GM18861 (cell line): ENCODE data around the gene CIC.
"Not testable (repeated sequence)": the region's sequence is repeated elsewhere in the genome, so short reads cannot be mapped to it uniquely, and the experiment has no call there.

Source experiments
- ATAC-seq: cut with Tn5 transposase; IDR thresholded peaks from one replicate; pipeline ENCODE4 v1.9.1; 2021; ENCODE audit not compliant: unreplicated experiment

The CIC gene

DNA sequence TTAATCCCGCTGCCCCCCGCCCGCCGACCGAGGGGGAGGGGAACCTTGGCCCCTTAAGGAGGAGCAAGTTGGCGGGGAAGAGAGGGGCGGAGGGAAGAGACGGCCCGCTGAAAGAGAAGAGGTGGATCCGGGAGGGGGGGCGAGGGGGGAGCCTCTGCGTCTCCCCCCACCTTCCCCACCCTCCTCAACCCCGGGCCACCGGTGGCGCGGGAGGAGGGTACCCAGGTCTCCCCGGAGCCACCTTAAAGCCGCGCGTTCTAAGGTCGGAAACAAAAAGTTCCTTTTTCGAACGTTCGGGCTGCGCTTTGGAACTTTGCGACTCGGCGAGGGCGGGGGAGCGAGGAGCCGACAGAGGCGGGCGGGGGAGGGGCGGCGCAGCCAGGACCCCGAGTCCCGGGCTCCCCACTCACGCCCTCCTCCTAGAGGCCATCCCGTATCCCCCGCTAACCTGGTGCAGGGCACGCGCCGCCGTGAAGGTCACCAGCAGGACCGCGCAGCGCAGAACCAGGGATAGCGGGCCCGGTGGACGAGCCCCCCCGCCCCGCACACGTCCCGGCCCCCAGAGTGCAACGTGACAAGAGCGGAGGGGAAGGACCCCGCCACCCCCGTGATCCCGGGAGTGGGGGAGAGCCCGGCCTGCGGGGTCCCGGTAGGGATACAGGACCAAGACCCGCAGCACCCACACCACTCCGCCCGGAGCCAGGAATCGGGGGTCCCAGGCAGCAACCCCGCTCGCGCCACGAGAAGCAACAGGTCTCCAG, 14.8 kb upstream of the CIC start:
- ATAC-seq, result peak; percentile 34

DNA sequence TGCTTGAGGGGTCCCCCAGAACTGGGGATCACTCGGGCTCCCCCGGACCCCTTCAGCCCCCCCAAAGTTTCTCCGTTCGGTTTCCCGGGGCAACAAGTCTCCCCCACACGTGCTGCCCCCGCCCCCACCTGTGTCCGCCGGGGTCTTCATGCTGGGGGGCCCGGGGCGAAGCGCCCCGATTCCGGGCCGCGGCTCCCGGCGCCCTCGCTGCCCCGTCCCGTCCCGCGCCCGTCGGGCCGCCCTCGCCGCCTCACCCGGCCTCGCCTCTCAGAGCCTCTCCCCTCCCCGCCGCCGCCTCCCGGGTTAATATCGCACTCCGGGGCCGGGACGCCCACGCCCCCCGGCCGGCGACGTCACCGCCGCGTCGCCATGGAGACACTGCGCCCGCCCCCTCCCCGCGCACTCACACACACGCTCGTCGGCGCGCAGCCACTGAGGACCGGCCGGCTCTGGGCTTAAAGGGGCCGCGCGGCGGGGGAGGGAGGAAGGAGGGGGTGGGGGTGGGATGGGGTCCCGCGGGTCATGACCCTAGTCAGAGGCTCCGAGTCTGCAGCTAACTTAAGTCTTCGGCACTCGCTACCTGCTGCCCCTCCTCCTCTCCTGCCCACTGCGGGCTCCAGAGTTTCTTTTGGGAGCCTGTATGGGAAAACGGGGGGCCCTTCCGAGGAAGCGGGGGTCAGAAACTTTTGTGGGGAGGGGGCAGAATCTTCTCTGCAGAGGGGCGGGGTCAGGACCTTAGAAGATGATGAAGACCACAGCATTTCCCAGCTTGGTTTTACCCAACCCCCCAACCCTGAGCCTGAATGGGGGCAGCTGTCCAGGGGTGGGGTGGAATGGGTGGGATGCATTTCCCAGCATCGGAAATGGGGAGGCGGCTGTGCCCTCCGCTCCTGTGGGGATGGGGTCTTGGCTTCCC, 13.9 kb upstream of the CIC start, which contains the start of gene ERF:
ERF (minus strand) TSS at position 279 of the 916 bp plus-strand sequence; CDS start at position 150, 129 bp downstream.
- ATAC-seq, result peak; percentile 42

DNA sequence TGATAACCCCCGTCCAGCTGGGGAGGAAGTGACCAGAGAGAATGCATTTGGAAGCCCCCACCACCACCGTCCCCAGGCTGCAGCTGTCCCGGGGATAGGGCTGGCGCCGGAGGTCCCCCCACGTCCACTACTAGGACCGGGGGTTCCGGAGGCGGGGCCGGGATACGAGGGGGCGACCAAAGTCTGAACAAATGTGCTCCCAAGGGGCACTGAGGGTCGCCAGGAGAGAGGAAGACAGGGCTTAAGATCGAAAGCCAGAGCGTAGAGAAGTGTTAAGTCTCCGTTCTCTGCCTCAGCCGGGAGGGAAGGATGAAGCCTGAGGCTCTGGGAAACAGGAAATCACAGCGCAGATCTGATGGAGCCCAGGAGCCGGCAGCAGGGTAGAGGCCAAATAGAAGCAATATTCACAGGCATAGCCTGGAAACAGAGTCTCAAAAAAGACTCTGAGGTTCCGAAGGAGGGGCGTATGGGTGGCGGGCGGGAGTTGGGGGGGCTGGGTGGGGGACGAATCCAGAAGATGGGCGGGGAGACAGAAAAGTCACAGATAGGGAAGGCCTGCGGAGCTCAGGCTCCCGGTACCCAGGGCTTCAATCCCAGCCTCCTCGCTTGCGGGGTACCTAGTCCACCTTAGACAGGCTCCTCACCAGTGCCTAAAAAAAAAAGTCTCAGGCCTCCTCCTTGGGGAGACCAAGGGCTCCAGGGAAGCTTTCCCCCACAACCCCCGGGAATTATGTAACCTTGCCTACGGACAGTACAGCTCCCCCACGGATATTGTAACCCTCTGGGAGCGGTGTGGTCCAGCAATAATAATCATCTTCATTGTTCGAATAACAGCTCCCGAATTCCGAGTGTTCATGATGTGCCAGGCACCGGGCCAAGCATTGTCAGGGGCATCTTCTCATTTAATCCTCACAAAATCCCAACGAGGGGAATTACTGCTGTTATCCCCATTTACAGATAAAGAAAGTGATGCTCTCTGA, 13.0 kb upstream of the CIC start:
- no peak for ATAC-seq

DNA sequence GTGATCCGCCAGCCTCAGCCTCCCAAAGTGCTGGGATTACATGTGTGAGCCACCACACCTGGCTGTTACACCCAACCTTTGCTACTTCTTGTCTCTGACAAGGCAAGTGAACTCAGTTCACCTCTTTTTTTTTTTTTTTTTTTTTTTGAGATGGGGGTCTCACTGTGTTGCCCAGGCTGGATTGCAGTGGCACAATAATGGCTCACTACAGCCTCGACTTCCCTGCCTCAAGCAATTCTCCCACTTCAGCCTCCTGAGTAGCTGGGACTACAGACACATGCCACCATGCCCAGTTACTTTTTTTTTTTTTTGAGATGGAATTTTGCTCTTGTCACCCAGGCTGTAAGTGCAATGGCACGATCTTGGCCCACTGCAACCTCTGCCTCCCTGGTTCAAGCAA, 11.2 kb upstream of the CIC start:
- ATAC-seq, result not testable (repeated sequence)

DNA sequence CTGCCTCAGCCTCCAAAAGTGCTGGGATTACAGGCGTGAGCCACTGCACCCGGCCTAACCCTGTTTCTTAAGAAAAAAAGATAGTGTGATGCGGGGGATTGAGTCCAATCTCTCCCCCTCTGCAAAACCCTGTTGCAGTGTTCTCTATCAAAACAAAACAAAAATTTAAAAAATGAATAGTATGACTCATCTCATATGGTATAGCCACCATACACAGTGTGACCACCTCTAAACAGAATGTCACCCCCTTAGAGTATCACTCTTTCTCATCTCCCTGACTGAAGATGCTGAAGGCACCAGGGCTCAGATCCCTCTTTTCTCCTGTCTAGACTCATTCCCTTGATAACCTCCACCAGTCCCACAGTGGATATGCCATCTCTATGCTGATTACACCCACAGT, 7.3 kb upstream of the CIC start:
- no peak for ATAC-seq

DNA sequence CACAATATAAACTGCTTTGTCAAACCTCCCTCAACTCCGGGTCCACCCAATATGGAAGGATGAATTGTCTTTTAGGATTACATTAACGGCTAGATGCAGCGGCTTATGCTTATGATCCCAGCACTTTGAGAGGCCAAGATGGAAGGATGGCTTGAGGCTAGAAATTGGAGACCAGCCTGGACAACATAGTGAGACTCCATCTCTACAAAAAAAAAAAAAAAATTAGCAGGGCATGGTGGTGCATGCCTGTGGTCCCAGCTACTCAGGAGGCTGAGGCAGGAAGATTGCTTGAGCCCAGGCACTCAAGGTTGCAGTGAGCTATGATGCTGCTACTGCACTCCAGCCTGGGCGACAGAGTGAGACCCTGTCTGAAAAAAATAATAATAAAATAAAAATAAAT, 2.9 kb upstream of the CIC start:
- ATAC-seq, result not testable (repeated sequence)

DNA sequence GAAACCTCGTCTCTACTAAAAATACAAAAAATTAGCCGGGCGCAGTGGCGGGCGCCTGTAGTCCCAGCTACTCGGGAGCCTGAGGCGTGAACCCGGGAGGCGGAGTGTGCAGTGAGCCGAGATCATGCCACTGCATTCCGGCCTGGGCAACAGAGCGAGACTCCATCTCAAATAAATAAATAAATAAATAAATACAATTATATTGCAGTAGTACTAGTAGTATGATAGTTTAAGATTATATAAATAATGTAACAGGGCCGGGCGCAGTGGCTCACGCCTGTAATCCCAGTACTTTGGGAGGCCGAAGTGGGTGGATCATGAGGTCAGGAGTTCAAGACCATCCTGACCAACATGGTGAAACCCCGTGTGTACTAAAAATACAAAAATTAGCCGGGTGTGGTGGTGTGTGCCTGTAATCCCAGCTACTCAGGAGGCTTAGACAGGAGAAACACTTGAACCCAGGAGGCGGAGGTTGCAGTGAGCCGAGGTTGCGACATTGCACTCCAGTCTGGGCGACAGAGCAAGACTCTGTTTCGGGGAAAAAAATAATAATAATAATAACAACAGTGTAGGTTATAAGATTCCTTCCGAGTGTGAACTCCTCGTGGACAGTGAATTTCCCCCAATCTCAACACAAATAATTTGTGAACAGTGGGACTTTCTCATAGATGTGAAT, 2.0 kb upstream of the CIC start:
- not testable (repeated sequence) for ATAC-seq

DNA sequence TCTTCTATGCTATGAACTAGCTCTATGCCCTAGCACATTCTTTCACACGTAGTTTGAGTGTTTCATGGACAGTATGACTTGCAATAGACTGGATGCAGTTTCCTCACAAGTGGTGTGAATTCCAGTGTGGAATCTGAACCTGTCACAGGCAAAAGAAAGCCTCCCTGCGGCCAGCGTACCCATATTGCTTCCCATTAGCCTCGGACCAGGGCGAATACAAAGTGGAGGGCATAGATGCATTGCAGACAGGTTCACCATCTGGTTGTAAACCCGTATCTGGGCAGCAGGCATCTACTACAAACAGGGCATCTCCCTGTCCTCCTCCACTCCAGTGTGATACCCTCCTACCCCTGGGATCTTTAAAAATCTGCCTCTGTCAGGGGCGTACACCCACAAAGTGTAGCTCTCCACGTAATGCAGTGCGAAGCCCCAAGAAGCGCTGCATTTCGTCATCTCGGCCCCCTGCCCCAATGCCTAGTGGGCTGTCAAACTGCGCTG, 1.4 kb upstream of the CIC start:
- no peak for ATAC-seq

DNA sequence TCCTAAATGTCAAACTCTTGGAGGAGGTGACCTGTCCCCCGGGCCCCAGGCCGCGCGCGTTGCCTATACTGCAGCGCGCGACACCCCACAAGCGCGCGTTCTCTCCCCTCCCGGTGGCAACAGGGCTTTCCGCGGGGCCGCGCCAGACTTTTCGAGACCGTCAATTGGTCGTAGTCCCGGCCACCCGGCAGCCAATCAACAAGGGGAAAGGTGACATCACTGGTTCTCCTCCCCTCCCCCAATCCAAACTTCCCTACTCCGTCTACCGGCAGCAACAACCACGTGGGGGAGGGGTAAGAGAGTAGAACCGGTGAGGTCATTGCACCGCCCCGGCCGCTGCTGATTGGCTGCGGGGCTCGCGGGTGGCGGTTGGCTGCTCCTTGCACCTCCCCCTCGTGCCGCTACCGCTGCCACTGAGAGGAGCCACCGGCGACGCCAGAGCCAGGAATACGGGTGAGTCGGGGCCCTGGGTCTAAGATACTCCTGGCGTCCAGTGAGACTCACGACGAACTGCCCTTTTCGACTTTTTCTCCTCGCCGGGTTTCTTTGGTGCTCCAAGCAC, 829 bp upstream of the CIC start:
- peak; percentile 32 for ATAC-seq

DNA sequence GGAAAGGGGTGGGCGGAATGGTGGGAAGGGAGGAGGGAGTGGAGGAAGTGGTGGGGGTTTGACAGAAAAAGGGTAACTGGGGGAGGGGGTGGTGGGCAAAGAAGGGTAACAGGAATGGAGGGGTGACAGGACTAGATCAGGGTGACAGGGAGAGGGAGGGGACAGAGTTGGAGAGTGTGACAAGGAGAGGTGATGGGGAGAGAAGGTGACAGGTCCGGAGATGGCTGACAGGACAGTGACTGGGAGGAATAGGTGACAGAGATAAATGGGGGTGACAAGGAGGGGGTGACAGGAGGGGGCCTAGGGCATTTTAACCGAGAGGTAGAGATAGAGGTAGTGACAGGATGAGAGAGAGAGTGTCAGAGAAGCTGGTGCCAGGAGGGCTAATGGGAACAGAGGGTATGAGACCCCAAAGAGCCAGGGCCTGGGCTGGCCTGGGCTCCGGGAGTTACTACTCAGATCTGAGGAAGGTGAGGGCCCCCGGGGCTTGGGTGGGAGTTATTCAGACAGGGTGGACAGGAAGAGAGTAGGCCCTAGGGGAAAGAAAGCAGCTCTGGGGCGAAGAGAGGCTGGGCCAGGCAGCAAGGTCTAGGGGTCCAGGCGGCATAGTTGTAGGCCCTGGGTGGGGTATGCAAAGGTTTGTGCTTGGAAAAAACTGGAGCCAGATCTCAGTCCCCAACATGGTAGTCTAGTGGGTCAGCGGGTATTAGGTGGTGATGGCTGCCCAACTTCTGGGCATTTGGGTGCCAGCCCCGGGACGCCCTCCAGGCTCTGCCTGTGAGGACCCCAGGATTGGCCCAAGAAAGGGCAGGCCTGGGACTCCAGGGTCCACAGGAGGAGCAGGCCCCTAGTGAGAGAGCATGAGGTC, 660 bp downstream of the CIC start:
- ATAC-seq, result no peak

DNA sequence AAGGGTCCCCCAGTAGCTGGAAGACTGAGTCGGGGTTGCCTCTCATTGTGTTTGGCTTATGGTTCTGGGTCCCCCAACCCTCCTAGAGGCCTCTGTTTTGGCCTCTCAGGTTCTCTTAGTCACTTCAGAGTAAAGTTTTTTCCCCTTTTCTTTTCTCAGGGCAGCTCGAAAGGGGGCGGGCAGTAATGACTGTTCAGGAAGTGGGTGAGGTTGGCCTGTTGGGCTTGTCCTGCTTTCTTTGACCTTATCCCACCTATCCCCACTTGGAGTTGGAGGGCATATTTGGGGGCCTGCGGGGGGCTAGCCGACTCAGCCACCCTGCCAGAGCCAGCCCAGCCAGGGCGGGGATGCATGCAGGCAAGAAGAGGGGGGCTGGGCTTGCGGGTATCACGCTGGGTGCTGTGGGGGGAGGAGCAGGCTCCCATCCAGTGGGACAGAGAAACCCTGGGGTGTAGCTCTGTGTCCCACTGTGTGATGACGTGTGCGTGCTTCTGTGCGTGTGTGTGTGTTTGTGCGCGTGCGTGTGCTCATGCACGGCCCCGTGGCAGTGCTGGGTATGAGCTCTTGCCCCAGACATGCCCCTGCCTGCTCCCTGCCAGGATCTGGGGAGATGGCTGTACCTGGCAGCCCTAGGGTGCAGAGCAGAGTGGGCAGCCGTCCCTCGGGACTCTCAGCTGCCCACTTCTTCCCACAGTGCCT, 1.4 kb downstream of the CIC start:
- ATAC-seq, result no peak

DNA sequence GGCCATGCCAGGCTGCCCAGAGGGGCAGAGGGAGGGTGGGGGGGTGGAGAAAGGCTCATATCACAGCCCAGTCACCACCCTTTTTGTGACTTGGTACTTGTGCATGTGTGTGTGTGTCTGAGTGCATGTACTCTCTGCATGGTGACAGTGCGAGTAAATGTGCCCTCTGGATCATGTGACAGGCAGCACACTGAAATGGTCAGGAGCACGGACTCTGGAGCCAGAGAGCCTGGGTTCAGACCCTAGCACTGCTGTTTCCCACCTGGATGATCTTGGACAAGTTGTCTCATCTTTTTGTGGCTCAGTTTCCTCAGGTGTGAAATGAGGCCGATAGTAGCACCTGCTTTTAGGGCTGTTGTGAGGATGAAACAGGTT, 2.0 kb downstream of the CIC start:
- no peak for ATAC-seq

DNA sequence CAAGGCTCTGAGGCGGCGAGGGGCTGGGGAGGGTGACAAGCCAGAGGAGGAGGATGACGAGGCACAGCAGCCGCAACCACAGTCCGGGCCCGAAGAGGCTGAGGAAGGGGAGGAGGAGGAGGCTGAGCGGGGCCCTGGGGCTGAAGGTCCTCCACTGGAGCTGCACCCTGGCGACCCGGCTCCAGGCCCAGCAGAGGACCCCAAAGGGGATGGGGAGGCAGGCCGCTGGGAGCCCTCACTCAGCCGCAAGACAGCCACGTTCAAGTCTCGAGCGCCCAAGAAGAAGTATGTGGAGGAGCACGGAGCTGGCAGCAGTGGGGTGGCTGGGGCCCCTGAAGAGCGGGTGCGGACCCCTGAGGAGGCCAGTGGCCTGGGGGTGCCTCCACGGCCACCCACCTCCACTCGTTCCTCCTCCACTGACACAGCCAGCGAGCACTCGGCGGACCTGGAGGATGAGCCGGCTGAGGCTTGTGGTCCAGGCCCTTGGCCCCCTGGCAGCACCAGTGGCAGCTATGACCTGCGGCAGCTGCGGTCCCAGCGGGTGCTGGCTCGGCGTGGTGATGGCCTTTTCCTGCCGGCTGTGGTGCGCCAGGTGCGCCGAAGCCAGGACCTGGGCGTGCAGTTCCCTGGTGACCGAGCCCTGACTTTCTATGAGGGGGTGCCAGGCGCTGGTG, 2.9 kb downstream of the CIC start:
- no peak for ATAC-seq

DNA sequence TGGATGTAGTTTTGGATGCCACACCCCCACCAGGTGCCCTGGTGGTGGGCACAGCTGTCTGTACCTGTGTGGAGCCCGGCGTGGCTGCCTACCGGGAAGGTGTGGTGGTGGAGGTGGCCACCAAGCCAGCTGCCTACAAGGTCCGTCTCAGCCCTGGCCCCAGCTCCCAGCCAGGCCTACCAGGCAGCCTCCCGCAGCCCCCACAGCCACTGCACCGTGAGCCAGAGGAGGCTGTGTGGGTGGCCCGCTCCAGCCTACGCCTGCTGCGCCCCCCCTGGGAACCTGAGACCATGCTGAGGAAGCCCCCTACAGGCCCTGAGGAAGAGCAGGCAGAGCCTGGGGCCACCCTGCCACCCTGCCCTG, 3.5 kb downstream of the CIC start:
- no peak for ATAC-seq

DNA sequence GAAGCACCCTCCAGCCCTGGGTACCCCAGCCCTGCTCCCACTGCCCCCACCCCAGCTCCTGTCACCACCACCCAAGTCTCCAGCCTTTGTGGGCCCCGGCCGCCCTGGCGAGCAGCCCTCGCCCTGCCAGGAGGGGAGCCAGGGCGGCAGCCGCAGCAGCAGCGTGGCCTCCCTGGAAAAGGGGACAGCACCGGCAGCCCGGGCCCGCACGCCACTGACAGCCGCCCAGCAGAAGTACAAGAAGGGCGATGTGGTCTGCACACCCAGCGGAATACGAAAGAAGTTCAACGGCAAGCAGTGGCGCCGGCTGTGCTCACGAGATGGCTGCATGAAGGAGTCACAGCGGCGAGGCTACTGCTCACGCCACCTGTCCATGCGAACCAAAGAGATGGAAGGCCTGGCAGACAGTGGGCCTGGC, 3.9 kb downstream of the CIC start:
- ATAC-seq, result no peak

DNA sequence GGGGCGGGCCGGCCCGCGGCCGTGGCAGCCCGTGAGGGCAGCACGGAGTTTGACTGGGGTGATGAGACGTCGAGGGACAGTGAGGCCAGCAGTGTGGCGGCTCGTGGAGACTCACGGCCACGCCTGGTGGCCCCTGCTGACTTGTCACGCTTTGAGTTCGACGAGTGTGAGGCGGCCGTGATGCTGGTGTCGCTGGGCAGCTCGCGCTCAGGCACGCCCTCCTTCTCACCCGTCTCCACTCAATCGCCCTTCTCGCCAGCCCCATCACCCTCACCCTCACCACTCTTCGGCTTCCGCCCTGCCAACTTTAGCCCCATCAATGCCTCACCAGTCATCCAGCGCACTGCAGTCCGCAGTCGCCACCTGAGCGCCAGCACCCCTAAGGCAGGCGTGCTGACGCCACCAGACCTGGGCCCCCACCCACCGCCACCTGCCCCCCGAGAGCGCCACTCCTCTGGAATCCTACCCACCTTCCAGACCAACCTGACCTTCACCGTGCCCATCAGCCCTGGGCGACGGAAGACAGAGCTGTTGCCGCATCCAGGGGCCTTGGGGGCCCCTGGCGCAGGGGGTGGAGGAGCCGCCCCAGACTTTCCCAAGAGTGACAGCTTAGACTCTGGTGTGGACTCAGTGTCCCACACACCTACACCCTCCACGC, 4.5 kb downstream of the CIC start:
- no peak for ATAC-seq

DNA sequence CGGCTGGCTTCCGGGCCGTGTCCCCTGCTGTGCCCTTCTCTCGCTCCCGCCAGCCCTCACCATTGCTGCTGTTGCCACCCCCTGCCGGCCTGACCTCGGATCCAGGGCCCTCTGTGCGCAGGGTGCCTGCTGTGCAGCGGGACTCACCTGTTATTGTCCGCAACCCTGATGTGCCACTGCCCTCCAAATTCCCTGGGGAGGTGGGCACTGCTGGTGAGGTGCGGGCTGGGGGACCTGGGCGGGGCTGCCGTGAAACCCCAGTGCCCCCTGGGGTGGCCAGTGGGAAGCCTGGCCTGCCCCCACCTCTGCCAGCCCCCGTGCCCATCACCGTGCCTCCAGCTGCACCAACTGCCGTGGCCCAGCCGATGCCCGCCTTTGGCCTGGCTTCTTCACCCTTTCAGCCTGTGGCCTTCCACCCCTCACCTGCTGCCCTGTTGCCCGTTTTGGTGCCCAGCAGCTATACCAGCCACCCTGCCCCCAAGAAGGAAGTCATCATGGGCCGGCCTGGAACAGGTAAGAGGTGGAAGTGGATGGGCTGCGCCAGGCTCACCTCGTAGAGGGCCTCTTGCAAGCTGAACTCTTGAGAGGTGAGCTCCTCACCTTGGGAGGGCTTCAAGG, 5.1 kb downstream of the CIC start:
- no peak for ATAC-seq
